Measurements from ENCODE around the gene KRTAP4-2. TPM values are rescaled to one million over a fixed set of nuclear protein-coding genes. Genes with fewer than 3 reads are reported as not detected.
"Not testable (repeated sequence)": the region's sequence is repeated elsewhere in the genome, so short reads cannot be mapped to it uniquely, and the experiment has no call there.

The KRTAP4-2 gene
- total and polyA plus RNA-seq, 2 donors, result not detected

GRCh38 chr17:41184480-41184961 is 6.5 kb upstream of the KRTAP4-2 start, which contains the start of gene KRTAP4-1:
Gene KRTAP4-1, minus strand, starts transcription at chr17:41184911. Its CDS starts 57 bp downstream, at chr17:41184854.
- Histone ChIP-seq H3K27ac (ENCODE audit: low read depth) (no peak within 1 kb of the TSS), H3K4me1 (ENCODE audit: insufficient read depth) (no peaks in the 10 kb centered on the region), H3K4me3 (ENCODE audit: low read depth, low read length) (no peak within 1 kb of the TSS), H3K36me3 (ENCODE audit: insufficient read depth) (no peaks in the 10 kb centered on the region)
- DNase-seq (ENCODE audit: extremely low spot score), result no peak
- 55% methylated on average over 9 of the region's 9 CpGs for WGBS

GRCh38 chr17:41178843-41179616 is 1.0 kb upstream of the KRTAP4-2 start:
- H3K4me1 ChIP-seq (ENCODE audit: insufficient read depth), result no peaks in the 10 kb centered on the region
- WGBS, result 82% methylated on average over 1 of the region's 1 CpG
- no peak overlapping the region for H3K27ac ChIP-seq (ENCODE audit: low read depth)

GRCh38 chr17:41178341-41178740 is 320 bp upstream of the KRTAP4-2 start:
- no peak for DNase-seq (ENCODE audit: extremely low spot score)
- Histone ChIP-seq H3K36me3 (ENCODE audit: insufficient read depth) (no peaks in the 10 kb centered on the region), H3K4me3 (ENCODE audit: low read depth, low read length) (no peak overlapping the region), H3K27ac (ENCODE audit: low read depth) (no peak overlapping the region), H3K4me1 (ENCODE audit: insufficient read depth) (no peaks in the 10 kb centered on the region)
- WGBS, result 94% methylated on average over 3 of the region's 3 CpGs

More at GRCh38 chr17:41178843-41179616, 1.0 kb upstream of the KRTAP4-2 start:
- Histone ChIP-seq H3K4me3 (ENCODE audit: low read depth, low read length) (no peak overlapping the region), H3K36me3 (ENCODE audit: insufficient read depth) (no peaks in the 10 kb centered on the region)
- DNase-seq (ENCODE audit: extremely low spot score), result no peak

GRCh38 chr17:41176744-41177387 is 1.2 kb downstream of the KRTAP4-2 start:
- Histone ChIP-seq H3K4me1 (ENCODE audit: insufficient read depth) (no peaks in the 10 kb centered on the region), H3K36me3 (ENCODE audit: insufficient read depth) (no peaks in the 10 kb centered on the region), H3K27ac (ENCODE audit: low read depth) (no peak overlapping the region), H3K4me3 (ENCODE audit: low read depth, low read length) (no peak overlapping the region)
- DNase-seq (ENCODE audit: extremely low spot score), result no peak
- 81% methylated on average over 3 of the region's 3 CpGs for WGBS

GRCh38 chr17:41171886-41172285 is 6.1 kb downstream of the KRTAP4-2 start:
- Histone ChIP-seq H3K4me1 (ENCODE audit: insufficient read depth) (no peaks in the 10 kb centered on the region), H3K4me3 (ENCODE audit: low read depth, low read length) (no peak overlapping the region), H3K36me3 (ENCODE audit: insufficient read depth) (no peaks in the 10 kb centered on the region), H3K27ac (ENCODE audit: low read depth) (no peak overlapping the region)
- WGBS, result 82% methylated on average over 2 of the region's 2 CpGs
- no peak for DNase-seq (ENCODE audit: extremely low spot score)

GRCh38 chr17:41168121-41168520 is 9.9 kb downstream of the KRTAP4-2 start, which contains the start of gene KRTAP4-3:
Gene KRTAP4-3, minus strand, starts transcription at chr17:41168221. Its CDS starts 49 bp downstream, at chr17:41168172.
- Histone ChIP-seq H3K36me3 (ENCODE audit: insufficient read depth) (no peaks in the 10 kb centered on the region), H3K27ac (ENCODE audit: low read depth) (no peak within 1 kb of the TSS)
- WGBS, result 72% methylated on average over 1 of the region's 1 CpG

GRCh38 chr17:41167561-41167960 is 10.5 kb downstream of the KRTAP4-2 start:
- no peak overlapping the region for H3K4me3 ChIP-seq (ENCODE audit: low read depth, low read length)
- no peak for DNase-seq (ENCODE audit: extremely low spot score)
- no peaks in the 10 kb centered on the region for H3K4me1 ChIP-seq (ENCODE audit: insufficient read depth)
- no peak overlapping the region for H3K27ac ChIP-seq (ENCODE audit: low read depth)
- H3K36me3 ChIP-seq (ENCODE audit: insufficient read depth), result no peaks in the 10 kb centered on the region
- WGBS, result 77% methylated on average over 7 of the region's 7 CpGs

More at GRCh38 chr17:41168121-41168520, 9.9 kb downstream of the KRTAP4-2 start, which contains the start of gene KRTAP4-3:
- no peaks in the 10 kb centered on the region for H3K4me1 ChIP-seq (ENCODE audit: insufficient read depth)
- DNase-seq (ENCODE audit: extremely low spot score), result no peak
- H3K4me3 ChIP-seq (ENCODE audit: low read depth, low read length), result no peak within 1 kb of the TSS

- no peak for DNase-seq (ENCODE audit: extremely low spot score)
- Histone ChIP-seq H3K4me1 (ENCODE audit: insufficient read depth) (no peaks in the 10 kb centered on the region), H3K27ac (ENCODE audit: low read depth) (no peak overlapping the region), H3K4me3 (ENCODE audit: low read depth, low read length) (no peak overlapping the region), H3K36me3 (ENCODE audit: insufficient read depth) (no peaks in the 10 kb centered on the region)
- WGBS, result 62% methylated on average over 7 of the region's 7 CpGs
Observed at GRCh38 chr17:41163828-41164227, 14.2 kb downstream of the KRTAP4-2 start.

- Histone ChIP-seq H3K27ac (ENCODE audit: low read depth) (no peak within 1 kb of the TSS), H3K4me1 (ENCODE audit: insufficient read depth) (no peaks in the 10 kb centered on the region), H3K36me3 (ENCODE audit: insufficient read depth) (no peaks in the 10 kb centered on the region), H3K4me3 (ENCODE audit: low read depth, low read length) (no peak within 1 kb of the TSS)
- DNase-seq (ENCODE audit: extremely low spot score), result no peak
- 88% methylated on average over 1 of the region's 1 CpG for WGBS
Observed at GRCh38 chr17:41160648-41161047, 17.4 kb downstream of the KRTAP4-2 start, which contains the start of gene KRTAP4-4. Gene KRTAP4-4, minus strand, starts transcription at chr17:41160748. Its CDS starts 57 bp downstream, at chr17:41160691.

GRCh38 chr17:41160190-41160589 is 17.8 kb downstream of the KRTAP4-2 start:
- H3K36me3 ChIP-seq (ENCODE audit: insufficient read depth); DNase-seq (ENCODE audit: extremely low spot score); H3K4me1 ChIP-seq (ENCODE audit: insufficient read depth); H3K27ac ChIP-seq (ENCODE audit: low read depth); H3K4me3 ChIP-seq (ENCODE audit: low read depth, low read length): not testable (repeated sequence)
- 89% methylated on average over 3 of the region's 3 CpGs for WGBS

- WGBS, result 3% methylated on average over 2 of the region's 2 CpGs
- H3K4me1 ChIP-seq (ENCODE audit: insufficient read depth), result no peaks in the 10 kb centered on the region
- no peak overlapping the region for H3K4me3 ChIP-seq (ENCODE audit: low read depth, low read length)
- no peaks in the 10 kb centered on the region for H3K36me3 ChIP-seq (ENCODE audit: insufficient read depth)
- DNase-seq (ENCODE audit: extremely low spot score), result no peak
- no peak overlapping the region for H3K27ac ChIP-seq (ENCODE audit: low read depth)
Observed at GRCh38 chr17:41153856-41154255, 24.2 kb downstream of the KRTAP4-2 start.

- no peaks in the 10 kb centered on the region for H3K4me1 ChIP-seq (ENCODE audit: insufficient read depth)
- no peak overlapping the region for H3K27ac ChIP-seq (ENCODE audit: low read depth)
- H3K36me3 ChIP-seq (ENCODE audit: insufficient read depth), result no peaks in the 10 kb centered on the region
- no peak overlapping the region for H3K4me3 ChIP-seq (ENCODE audit: low read depth, low read length)
- 80% methylated on average over 2 of the region's 2 CpGs for WGBS
- no peak for DNase-seq (ENCODE audit: extremely low spot score)
Observed at GRCh38 chr17:41151525-41151924, 26.5 kb downstream of the KRTAP4-2 start.

GRCh38 chr17:41150026-41150425 is 28.0 kb downstream of the KRTAP4-2 start:
- DNase-seq (ENCODE audit: extremely low spot score), result no peak
- Histone ChIP-seq H3K36me3 (ENCODE audit: insufficient read depth) (no peaks in the 10 kb centered on the region), H3K27ac (ENCODE audit: low read depth) (no peak overlapping the region), H3K4me3 (ENCODE audit: low read depth, low read length) (no peak overlapping the region), H3K4me1 (ENCODE audit: insufficient read depth) (no peaks in the 10 kb centered on the region)
- WGBS, result 79% methylated on average over 4 of the region's 4 CpGs

GRCh38 chr17:41149652-41149985 is 28.4 kb downstream of the KRTAP4-2 start, which contains the start of gene KRTAP4-5:
Gene KRTAP4-5, minus strand, starts transcription at chr17:41149825. Its CDS starts 58 bp downstream, at chr17:41149767.
- no peak within 1 kb of the TSS for H3K27ac ChIP-seq (ENCODE audit: low read depth)
- no peak within 1 kb of the TSS for H3K4me3 ChIP-seq (ENCODE audit: low read depth, low read length)
- H3K4me1 ChIP-seq (ENCODE audit: insufficient read depth), result no peaks in the 10 kb centered on the region
- no peaks in the 10 kb centered on the region for H3K36me3 ChIP-seq (ENCODE audit: insufficient read depth)
- DNase-seq (ENCODE audit: extremely low spot score), result no peak
- 64% methylated on average over 2 of the region's 2 CpGs for whole genome bisulfite sequencing
